ENCODE results near the gene YJU2. TPM values are rescaled to one million over a fixed set of nuclear protein-coding genes. Genes with fewer than 3 reads are reported as not detected.
A peak's percentile ranks its signal among the peaks of the same experiment; 100 is the strongest.

YJU2 gene
- polyA plus RNA-seq, 1 of the 3 experiments (the other 2 are of a cell fraction) = 29.0 TPM

GRCh38 chr19:4278010-4278409 is 31.1 kb downstream of the YJU2 start:
- TF ChIP-seq JUND (IDR thresholded peaks at IDR 0.05) (no peak), TAF1 (IDR thresholded peaks at IDR 0.05; ENCODE audit: borderline replicate concordance, low read depth, low read length) (no peak), PBX3 (IDR thresholded peaks at IDR 0.05) (no peak), TCF12 (IDR thresholded peaks at IDR 0.05) (no peak), RFX5 (IDR thresholded peaks at IDR 0.05; ENCODE audit: low read length) (no peak), EP300 (IDR thresholded peaks at IDR 0.05; ENCODE audit: borderline replicate concordance in 1 of 2, low read depth in 1 of 2, low read length in 1 of 2) (no peak), EZH2phosphoT487 (IDR thresholded peaks at IDR 0.05; ENCODE audit: borderline replicate concordance, low read depth) (no peak), GABPA (IDR thresholded peaks at IDR 0.05; ENCODE audit: low read depth) (no peak), GATA2 (CRISPR knock-in tag; IDR thresholded peaks at IDR 0.05) (no peak), USF2 (IDR thresholded peaks at IDR 0.05; ENCODE audit: borderline replicate concordance, low read depth, low read length) (no peak), FOXJ3 (CRISPR knock-in tag; IDR thresholded peaks at IDR 0.05) (no peak), SMC3 (IDR thresholded peaks at IDR 0.05; ENCODE audit: low read depth, low read length) (no peak), FOSL2 (IDR thresholded peaks at IDR 0.05; ENCODE audit: borderline replicate concordance, low read depth) (no peak), ZBTB33 (IDR thresholded peaks at IDR 0.05; ENCODE audit: borderline replicate concordance, low read depth) (no peak), MXI1 (IDR thresholded peaks at IDR 0.05; ENCODE audit: low read depth, low read length) (no peak), MEF2A (IDR thresholded peaks at IDR 0.05; ENCODE audit: borderline replicate concordance, low read depth) (no peak)
- TF ChIP-seq, protein P1, sequence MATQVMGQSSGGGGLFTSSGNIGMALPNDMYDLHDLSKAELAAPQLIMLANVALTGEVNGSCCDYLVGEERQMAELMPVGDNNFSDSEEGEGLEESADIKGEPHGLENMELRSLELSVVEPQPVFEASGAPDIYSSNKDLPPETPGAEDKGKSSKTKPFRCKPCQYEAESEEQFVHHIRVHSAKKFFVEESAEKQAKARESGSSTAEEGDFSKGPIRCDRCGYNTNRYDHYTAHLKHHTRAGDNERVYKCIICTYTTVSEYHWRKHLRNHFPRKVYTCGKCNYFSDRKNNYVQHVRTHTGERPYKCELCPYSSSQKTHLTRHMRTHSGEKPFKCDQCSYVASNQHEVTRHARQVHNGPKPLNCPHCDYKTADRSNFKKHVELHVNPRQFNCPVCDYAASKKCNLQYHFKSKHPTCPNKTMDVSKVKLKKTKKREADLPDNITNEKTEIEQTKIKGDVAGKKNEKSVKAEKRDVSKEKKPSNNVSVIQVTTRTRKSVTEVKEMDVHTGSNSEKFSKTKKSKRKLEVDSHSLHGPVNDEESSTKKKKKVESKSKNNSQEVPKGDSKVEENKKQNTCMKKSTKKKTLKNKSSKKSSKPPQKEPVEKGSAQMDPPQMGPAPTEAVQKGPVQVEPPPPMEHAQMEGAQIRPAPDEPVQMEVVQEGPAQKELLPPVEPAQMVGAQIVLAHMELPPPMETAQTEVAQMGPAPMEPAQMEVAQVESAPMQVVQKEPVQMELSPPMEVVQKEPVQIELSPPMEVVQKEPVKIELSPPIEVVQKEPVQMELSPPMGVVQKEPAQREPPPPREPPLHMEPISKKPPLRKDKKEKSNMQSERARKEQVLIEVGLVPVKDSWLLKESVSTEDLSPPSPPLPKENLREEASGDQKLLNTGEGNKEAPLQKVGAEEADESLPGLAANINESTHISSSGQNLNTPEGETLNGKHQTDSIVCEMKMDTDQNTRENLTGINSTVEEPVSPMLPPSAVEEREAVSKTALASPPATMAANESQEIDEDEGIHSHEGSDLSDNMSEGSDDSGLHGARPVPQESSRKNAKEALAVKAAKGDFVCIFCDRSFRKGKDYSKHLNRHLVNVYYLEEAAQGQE (IDR thresholded peaks at IDR 0.05; ENCODE audit: low read depth, low read length) = no peak
- TF ChIP-seq, protein P2, sequence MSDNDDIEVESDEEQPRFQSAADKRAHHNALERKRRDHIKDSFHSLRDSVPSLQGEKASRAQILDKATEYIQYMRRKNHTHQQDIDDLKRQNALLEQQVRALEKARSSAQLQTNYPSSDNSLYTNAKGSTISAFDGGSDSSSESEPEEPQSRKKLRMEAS (IDR thresholded peaks at IDR 0.05; ENCODE audit: low read depth) = no peak
- TF ChIP-seq, protein P3, sequence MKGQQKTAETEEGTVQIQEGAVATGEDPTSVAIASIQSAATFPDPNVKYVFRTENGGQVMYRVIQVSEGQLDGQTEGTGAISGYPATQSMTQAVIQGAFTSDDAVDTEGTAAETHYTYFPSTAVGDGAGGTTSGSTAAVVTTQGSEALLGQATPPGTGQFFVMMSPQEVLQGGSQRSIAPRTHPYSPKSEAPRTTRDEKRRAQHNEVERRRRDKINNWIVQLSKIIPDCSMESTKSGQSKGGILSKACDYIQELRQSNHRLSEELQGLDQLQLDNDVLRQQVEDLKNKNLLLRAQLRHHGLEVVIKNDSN (IDR thresholded peaks at IDR 0.05; ENCODE audit: borderline replicate concordance, low read depth) = no peak
- H3K4me2 ChIP-seq = no peak overlapping the region
- no peaks in the 10 kb centered on the region for H3K9me3 ChIP-seq
- 50% methylated on average over 2 of the region's 4 CpGs for WGBS (ENCODE audit: low lambda C conversion rate)
- H3K9ac ChIP-seq = no peak overlapping the region
- ChIA-PET POLR2A (interaction anchor here (0.6 to 3.3 kb wide), 8 partner anchors 10 to 65 kb away, joined by 3 to 32 read pairs (median 3); partner anchors contain the start of genes MPND and YJU2), CTCF (interaction anchor here (0.6 to 7.0 kb wide), 9 partner anchors 11 to 952 kb away, joined by 3 to 60 read pairs (median 6); partner anchors contain the start of genes MPND and SH3GL1)
- H3F3A ChIP-seq (replicated peaks; ENCODE audit: insufficient read depth) = no peaks in the 10 kb centered on the region
- H4K20me1 ChIP-seq (ENCODE audit: insufficient read depth) = no peaks in the 10 kb centered on the region
- H3K36me3 ChIP-seq (replicated peaks in 1 of 2; ENCODE audit: control insufficient read depth in 1 of 2, insufficient read depth in 2 of 2, low read length in 1 of 2) = no peaks in the 10 kb centered on the region
- no peak for DNase-seq
- peak overlapping the region; percentile 50 to 99; a peak in 3 of 4 replicates for H3K27ac ChIP-seq (ENCODE audit: low read depth in 2 of 2, low read length in 1 of 2)
- H3K27me3 ChIP-seq (ENCODE audit: insufficient read depth) = peaks cover 12% of the 10 kb centered on the region
- peak overlapping the region in 1 of 2 experiments; percentile 14; a peak in 1 of 4 replicates for H3K4me3 ChIP-seq (ENCODE audit: low read depth in 2 of 2, low read length in 1 of 2)
- peaks cover 0 to 14% of the 10 kb centered on the region in 2 experiments; a peak in 1 of 4 replicates for H3K4me1 ChIP-seq (ENCODE audit: control insufficient read depth in 1 of 2, insufficient read depth in 2 of 2, low read depth in 1 of 2, low read length in 1 of 2)
- H2AFZ ChIP-seq (ENCODE audit: low read depth) = no peak overlapping the region
- no peaks in the 10 kb centered on the region for H3K79me2 ChIP-seq (ENCODE audit: insufficient read depth)
- no peaks in the 10 kb centered on the region for H3K9me2 ChIP-seq

All from SK-N-SH (cell line).